GM12864 (cell line): ENCODE results near the gene ACMSD.

Experiments used
- DNase-seq: peaks from one replicate; pipeline ENCODE4 v3.0.0-alpha.2; 2011; ENCODE audit warnings: low read depth
- H3K4me3 ChIP-seq: 2 replicates; pipeline ENCODE4 v1.5.1; 2011; ENCODE audit warnings: mild to moderate bottlenecking, low read depth, low read length, control low read depth
- CTCF ChIP-seq: IDR thresholded peaks from 2 replicates; pipeline ENCODE4 v1.5.1; 2011; ENCODE audit warnings: low read depth, mild to moderate bottlenecking, moderate library complexity, low read length, control low read depth, inconsistent platforms; ENCODE audit errors: missing control alignments

The ACMSD gene

GRCh38 chr2:134917360-134917865, 79.0 kb downstream of the ACMSD start:
- TF ChIP-seq CTCF, result no peak
- H3K4me3 ChIP-seq, result peak overlapping the region; percentile 88
- DNase-seq, result no peak

- H3K4me3 ChIP-seq, result peak overlapping the region; percentile 88
- DNase-seq, result peak; percentile 79
- peak; percentile 25 for TF ChIP-seq CTCF
These were observed 79.6 kb downstream of the ACMSD start for GRCh38 chr2:134917888-134918525.

GRCh38 chr2:134918526-134919340, 80.3 kb downstream of the ACMSD start, which contains the start of gene CCNT2:
Gene CCNT2 (plus strand): TSS chr2:134918822. CDS start chr2:134918855, 33 bp downstream.
- peak; percentile 96 for DNase-seq
- peak within 1 kb of the TSS; percentile 95 for H3K4me3 ChIP-seq
- TF ChIP-seq CTCF, result no peak

GRCh38 chr2:134919341-134920210, 81.2 kb downstream of the ACMSD start:
- TF ChIP-seq CTCF, result no peak
- DNase-seq, result peak; percentile 21
- H3K4me3 ChIP-seq, result peak overlapping the region; percentile 95

GRCh38 chr2:134924912-134925311, 86.5 kb downstream of the ACMSD start:
- no peak overlapping the region for H3K4me3 ChIP-seq
- TF ChIP-seq CTCF, result no peak
- DNase-seq, result no peak

- TF ChIP-seq CTCF, result no peak
- DNase-seq, result no peak
- H3K4me3 ChIP-seq, result no peak overlapping the region
These were observed 88.0 kb downstream of the ACMSD start for GRCh38 chr2:134926231-134926931.
